Activated CD8-positive, alpha-beta T cell treated with anti-CD3 and anti-CD28 coated beads for 36 hours (primary cell): ENCODE measurements around the gene DDB1. TPM values are rescaled to one million over a fixed set of nuclear protein-coding genes. Genes with fewer than 3 reads are reported as not detected.

Source experiments
- ATAC-seq: fragments of 200-7000 bp; cut with Tn5 transposase; one replicate; pipeline ENCODE4 v1.10.0; 2021; ENCODE audit warnings: mild to moderate bottlenecking, moderate library complexity
- CTCF ChIA-PET: fragments of 350-600 bp; sonication (Branson Sonifier 250); formaldehyde crosslinking; loops from one replicate; lab custom pipeline; 2021; ENCODE audit warnings: antibody characterized with exemption; lab: Charles Lee
- POLR2A ChIA-PET: fragments of 350-600 bp; sonication (Branson Sonifier 250); formaldehyde crosslinking; loops from one replicate; lab custom pipeline; 2021; ENCODE audit warnings: antibody characterized with exemption; lab: Charles Lee
- DNase-seq: peaks from one replicate; pipeline ENCODE4 v3.0.0-alpha.2; 2020
- H3K27ac Mint-ChIP-seq: one replicate; pipeline ENCODE4 v1.8.0; 2021; ENCODE audit warnings: mild to moderate bottlenecking, mixed read lengths
- H3K27me3 Mint-ChIP-seq: one replicate; pipeline ENCODE4 v1.8.0; 2021; ENCODE audit warnings: mixed read lengths
- H3K36me3 Mint-ChIP-seq: one replicate; pipeline ENCODE4 v1.8.0; 2021; ENCODE audit warnings: low read depth, mixed read lengths
- H3K4me1 Mint-ChIP-seq: one replicate; pipeline ENCODE4 v1.8.0; 2021; ENCODE audit warnings: low read depth, mixed read lengths
- H3K4me3 Mint-ChIP-seq: one replicate; pipeline ENCODE4 v1.8.0; 2021; ENCODE audit warnings: mild to moderate bottlenecking, moderate library complexity, mixed read lengths
- H3K9me3 Mint-ChIP-seq: one replicate; pipeline ENCODE4 v1.8.0; 2021; ENCODE audit warnings: mixed read lengths
- intact Hi-C: fragments of 100-400 bp; cut with micrococcal nuclease; formaldehyde crosslinking; loops from one replicate; pipeline ENCODE4 v1.10.0; 2022
- total RNA-seq, 2 experiments: library from RNA; stranded (reverse); gene quantifications; one replicate each; pipeline ENCODE4 v1.2.3, GENCODE V29; 2021
- TF ChIP-seq, protein P1 (sequence below): fragments of 200-600 bp; IDR thresholded peaks from one replicate; pipeline ENCODE4 v1.8.0; 2022; ENCODE audit warnings: antibody characterized with exemption, mild to moderate bottlenecking

Gene DDB1
- total RNA-seq, 2 experiments from 2014 or later, result 269 to 270 TPM

- Mint-ChIP-seq H3K27ac (peak overlapping the region; percentile 92), H3K27me3 (peaks cover 5% of the 10 kb centered on the region), H3K4me1 (peaks cover 37% of the 10 kb centered on the region), H3K36me3 (peaks cover 43% of the 10 kb centered on the region), H3K9me3 (no peaks in the 10 kb centered on the region), H3K4me3 (peak overlapping the region; percentile 92)
- TF ChIP-seq, protein P1, sequence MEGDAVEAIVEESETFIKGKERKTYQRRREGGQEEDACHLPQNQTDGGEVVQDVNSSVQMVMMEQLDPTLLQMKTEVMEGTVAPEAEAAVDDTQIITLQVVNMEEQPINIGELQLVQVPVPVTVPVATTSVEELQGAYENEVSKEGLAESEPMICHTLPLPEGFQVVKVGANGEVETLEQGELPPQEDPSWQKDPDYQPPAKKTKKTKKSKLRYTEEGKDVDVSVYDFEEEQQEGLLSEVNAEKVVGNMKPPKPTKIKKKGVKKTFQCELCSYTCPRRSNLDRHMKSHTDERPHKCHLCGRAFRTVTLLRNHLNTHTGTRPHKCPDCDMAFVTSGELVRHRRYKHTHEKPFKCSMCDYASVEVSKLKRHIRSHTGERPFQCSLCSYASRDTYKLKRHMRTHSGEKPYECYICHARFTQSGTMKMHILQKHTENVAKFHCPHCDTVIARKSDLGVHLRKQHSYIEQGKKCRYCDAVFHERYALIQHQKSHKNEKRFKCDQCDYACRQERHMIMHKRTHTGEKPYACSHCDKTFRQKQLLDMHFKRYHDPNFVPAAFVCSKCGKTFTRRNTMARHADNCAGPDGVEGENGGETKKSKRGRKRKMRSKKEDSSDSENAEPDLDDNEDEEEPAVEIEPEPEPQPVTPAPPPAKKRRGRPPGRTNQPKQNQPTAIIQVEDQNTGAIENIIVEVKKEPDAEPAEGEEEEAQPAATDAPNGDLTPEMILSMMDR, result no peak
- CTCF ChIA-PET, result interaction anchor here (0.6 to 3.2 kb wide), 14 partner anchors 12 to 136 kb away, joined by 3 to 23 read pairs (median 4); partner anchors contain the start of genes CPSF7 and SDHAF2
- POLR2A ChIA-PET, result interaction anchor here (0.8 to 4.3 kb wide), 15 partner anchors 12 to 419 kb away, joined by 3 to 26 read pairs (median 6); partner anchors contain the start of genes CPSF7, CYB561A3, DDB1 and SDHAF2
- intact Hi-C loops, result no loop called here
- DNase-seq, result peak; percentile 80
- ATAC-seq, result peak; percentile 46
These were observed 38.8 kb downstream of the DDB1 start for GRCh38 chr11:61293867-61294716.

DNA sequence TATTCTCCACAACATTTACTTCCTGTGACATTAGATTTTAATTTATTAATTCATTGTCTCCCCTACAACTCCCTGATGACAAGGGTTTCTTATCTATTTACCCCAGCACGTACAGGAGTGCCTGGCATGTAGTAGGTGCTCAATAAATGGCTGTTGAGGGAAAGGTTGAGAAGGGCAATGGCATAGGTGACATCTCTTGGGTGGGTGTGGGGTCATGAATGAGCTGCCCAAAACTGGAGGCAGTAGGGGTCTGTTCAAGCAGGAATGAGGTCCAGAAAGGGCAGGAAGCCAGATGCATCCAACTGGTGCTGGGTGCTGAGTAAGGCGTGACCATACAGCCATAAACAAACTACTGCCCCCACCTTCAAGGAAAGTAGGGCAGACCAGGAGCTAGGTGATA is 40.5 kb downstream of the DDB1 start:
- TF ChIP-seq, protein P1, result no peak
- CTCF ChIA-PET, result no interaction called here
- Mint-ChIP-seq H3K27ac (no peak overlapping the region), H3K27me3 (peaks cover 5% of the 10 kb centered on the region), H3K4me3 (peak overlapping the region; percentile 43), H3K36me3 (peaks cover 41% of the 10 kb centered on the region), H3K4me1 (peaks cover 20% of the 10 kb centered on the region), H3K9me3 (no peaks in the 10 kb centered on the region)
- POLR2A ChIA-PET, result interaction anchor here (3.0 kb wide), 1 partner anchor 37 kb away, joined by 26 read pairs; no protein-coding TSS in a partner anchor
- no peak for ATAC-seq
- DNase-seq, result no peak
- intact Hi-C loops, result no loop called here

DNA sequence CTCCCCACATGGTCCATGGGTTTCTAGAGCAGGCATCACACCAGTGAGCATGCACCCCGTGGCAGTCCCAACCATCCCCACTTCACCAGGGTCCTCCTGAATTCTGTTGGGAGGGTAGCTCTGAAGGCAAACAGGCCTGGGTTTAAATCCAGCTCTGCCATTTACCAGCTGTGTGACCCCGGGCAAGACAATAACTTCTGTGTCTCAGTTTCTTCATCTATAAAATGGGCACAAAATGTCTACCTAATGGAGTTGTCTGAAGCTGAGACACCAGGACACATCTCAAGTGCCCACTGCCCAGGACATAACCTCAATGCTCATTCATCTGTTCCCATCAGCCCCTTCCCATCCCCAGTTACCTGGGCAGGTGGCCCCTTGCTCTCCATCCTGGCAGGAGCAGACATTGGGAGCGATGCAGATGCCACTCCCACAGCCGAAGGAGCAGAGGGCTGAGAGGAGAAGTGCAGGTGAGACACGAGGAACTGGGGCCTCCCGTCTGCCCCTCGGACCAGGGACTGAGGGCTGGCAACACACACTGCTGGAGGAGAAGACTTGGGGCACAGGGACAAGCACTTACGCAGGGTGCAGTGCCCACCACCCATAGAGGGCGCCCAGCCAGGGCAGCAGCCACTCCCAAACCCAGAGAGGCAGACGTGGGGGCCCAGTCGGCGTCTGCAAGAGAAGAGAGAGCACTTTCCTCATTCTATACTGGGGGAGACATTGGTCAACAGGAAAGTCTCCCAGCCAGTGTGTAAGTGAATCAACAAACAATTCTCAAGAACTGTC is 41.8 kb downstream of the DDB1 start:
- ChIA-PET POLR2A (no interaction called here), CTCF (interaction anchor here (0.6 to 1.4 kb wide), 2 partner anchors 13 to 203 kb away, joined by 3 to 4 read pairs; no protein-coding TSS in a partner anchor)
- TF ChIP-seq, protein P1, result no peak
- Mint-ChIP-seq H3K4me1 (peaks cover 15% of the 10 kb centered on the region), H3K27me3 (peaks cover 5% of the 10 kb centered on the region), H3K9me3 (no peaks in the 10 kb centered on the region), H3K4me3 (no peak overlapping the region), H3K27ac (no peak overlapping the region), H3K36me3 (peaks cover 40% of the 10 kb centered on the region)
- intact Hi-C loops, result no loop called here
- no peak for ATAC-seq
- DNase-seq, result peak; percentile 23

GRCh38 chr11:61287338-61287977 is 45.4 kb downstream of the DDB1 start:
- no peak overlapping the region for H3K4me3 Mint-ChIP-seq
- POLR2A ChIA-PET, result no interaction called here
- H3K27me3 Mint-ChIP-seq, result peaks cover 3% of the 10 kb centered on the region
- TF ChIP-seq, protein P1, result no peak
- intact Hi-C loops, result no loop called here
- no peak for ATAC-seq
- H3K9me3 Mint-ChIP-seq, result no peaks in the 10 kb centered on the region
- CTCF ChIA-PET, result interaction anchor here (1.2 kb wide), 1 partner anchor 32 kb away, joined by 4 read pairs; no protein-coding TSS in a partner anchor
- no peak overlapping the region for H3K27ac Mint-ChIP-seq
- H3K36me3 Mint-ChIP-seq, result peaks cover 55% of the 10 kb centered on the region
- peaks cover 2% of the 10 kb centered on the region for H3K4me1 Mint-ChIP-seq
- no peak for DNase-seq
